SK-N-SH (cell line): ENCODE results near the gene STARD5.

Experiments used
- EZH2phosphoT487 ChIP-seq: fragments of 200-600 bp; sonication (generic); IDR thresholded peaks from 2 replicates; pipeline ENCODE4 v1.6.1; 2017; ENCODE audit warnings: low read depth, mixed run types, mild to moderate bottlenecking, antibody characterized with exemption, moderate library complexity, borderline replicate concordance
- JUND ChIP-seq: IDR thresholded peaks from 2 replicates; pipeline ENCODE4 v1.4.0; 2012
- SIN3A ChIP-seq: IDR thresholded peaks from 2 replicates; pipeline ENCODE4 v1.6.1; 2012; ENCODE audit warnings: low read depth, mild to moderate bottlenecking, low read length, moderate library complexity, borderline replicate concordance
- TF ChIP-seq, protein P1 (sequence below): IDR thresholded peaks from 2 replicates; pipeline ENCODE4 v1.6.1; 2012; ENCODE audit warnings: mild to moderate bottlenecking, low read depth, low read length, moderate library complexity
- TF ChIP-seq, protein P2 (sequence below): fragments of 200-600 bp; sonication (generic); IDR thresholded peaks from 2 replicates; pipeline ENCODE4 v1.6.1; 2017; ENCODE audit warnings: antibody characterized with exemption, mild to moderate bottlenecking, moderate library complexity

DNA sequence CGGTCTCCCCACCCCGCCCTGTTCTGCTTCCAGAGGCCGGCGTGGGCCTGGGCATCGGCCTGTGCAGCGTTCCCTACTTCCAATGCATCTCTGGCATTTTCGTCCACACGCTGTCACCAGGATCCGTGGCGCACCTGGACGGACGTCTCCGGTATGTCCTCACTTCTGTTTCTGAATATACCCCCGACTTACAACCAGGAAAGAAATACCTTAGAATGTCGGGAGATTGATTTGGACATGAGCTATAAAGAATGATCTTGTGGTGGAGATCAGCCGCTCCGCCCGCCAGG lies 41.4 kb downstream of the STARD5 start:
- TF ChIP-seq EZH2phosphoT487 (no peak), SIN3A (no peak), JUND (no peak)
- TF ChIP-seq, protein P1, sequence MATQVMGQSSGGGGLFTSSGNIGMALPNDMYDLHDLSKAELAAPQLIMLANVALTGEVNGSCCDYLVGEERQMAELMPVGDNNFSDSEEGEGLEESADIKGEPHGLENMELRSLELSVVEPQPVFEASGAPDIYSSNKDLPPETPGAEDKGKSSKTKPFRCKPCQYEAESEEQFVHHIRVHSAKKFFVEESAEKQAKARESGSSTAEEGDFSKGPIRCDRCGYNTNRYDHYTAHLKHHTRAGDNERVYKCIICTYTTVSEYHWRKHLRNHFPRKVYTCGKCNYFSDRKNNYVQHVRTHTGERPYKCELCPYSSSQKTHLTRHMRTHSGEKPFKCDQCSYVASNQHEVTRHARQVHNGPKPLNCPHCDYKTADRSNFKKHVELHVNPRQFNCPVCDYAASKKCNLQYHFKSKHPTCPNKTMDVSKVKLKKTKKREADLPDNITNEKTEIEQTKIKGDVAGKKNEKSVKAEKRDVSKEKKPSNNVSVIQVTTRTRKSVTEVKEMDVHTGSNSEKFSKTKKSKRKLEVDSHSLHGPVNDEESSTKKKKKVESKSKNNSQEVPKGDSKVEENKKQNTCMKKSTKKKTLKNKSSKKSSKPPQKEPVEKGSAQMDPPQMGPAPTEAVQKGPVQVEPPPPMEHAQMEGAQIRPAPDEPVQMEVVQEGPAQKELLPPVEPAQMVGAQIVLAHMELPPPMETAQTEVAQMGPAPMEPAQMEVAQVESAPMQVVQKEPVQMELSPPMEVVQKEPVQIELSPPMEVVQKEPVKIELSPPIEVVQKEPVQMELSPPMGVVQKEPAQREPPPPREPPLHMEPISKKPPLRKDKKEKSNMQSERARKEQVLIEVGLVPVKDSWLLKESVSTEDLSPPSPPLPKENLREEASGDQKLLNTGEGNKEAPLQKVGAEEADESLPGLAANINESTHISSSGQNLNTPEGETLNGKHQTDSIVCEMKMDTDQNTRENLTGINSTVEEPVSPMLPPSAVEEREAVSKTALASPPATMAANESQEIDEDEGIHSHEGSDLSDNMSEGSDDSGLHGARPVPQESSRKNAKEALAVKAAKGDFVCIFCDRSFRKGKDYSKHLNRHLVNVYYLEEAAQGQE, result no peak
- TF ChIP-seq, protein P2, sequence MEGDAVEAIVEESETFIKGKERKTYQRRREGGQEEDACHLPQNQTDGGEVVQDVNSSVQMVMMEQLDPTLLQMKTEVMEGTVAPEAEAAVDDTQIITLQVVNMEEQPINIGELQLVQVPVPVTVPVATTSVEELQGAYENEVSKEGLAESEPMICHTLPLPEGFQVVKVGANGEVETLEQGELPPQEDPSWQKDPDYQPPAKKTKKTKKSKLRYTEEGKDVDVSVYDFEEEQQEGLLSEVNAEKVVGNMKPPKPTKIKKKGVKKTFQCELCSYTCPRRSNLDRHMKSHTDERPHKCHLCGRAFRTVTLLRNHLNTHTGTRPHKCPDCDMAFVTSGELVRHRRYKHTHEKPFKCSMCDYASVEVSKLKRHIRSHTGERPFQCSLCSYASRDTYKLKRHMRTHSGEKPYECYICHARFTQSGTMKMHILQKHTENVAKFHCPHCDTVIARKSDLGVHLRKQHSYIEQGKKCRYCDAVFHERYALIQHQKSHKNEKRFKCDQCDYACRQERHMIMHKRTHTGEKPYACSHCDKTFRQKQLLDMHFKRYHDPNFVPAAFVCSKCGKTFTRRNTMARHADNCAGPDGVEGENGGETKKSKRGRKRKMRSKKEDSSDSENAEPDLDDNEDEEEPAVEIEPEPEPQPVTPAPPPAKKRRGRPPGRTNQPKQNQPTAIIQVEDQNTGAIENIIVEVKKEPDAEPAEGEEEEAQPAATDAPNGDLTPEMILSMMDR, result no peak
